RWPE1 (cell line): ENCODE results near the gene DDX51.

Experiments used
- CTCF ChIA-PET: fragments of 350-600 bp; sonication (Branson Sonifier 250); formaldehyde crosslinking; extraction: SDS; loops from one replicate; lab custom pipeline; 2021; lab: Yijun Ruan, JAX
- POLR2A ChIA-PET: fragments of 400-600 bp; formaldehyde crosslinking; extraction: SDS; loops from one replicate; lab custom pipeline; 2020; ENCODE audit warnings: antibody characterized with exemption; ENCODE audit not compliant: low non-redundant PET; lab: Yijun Ruan, JAX
- DNase-seq: peaks from one replicate; pipeline ENCODE4 v3.0.0; 2012; ENCODE audit warnings: low spot score
- H3K27ac ChIP-seq: fragments of 450-650 bp; 2 replicates; pipeline ENCODE4 v1.5.1; 2017
- CTCF ChIP-seq: fragments of 450-650 bp; conservative IDR thresholded peaks from 2 replicates; pipeline ENCODE4 v1.5.1; 2017; ENCODE audit warnings: low read depth, mild to moderate bottlenecking

The DDX51 gene

GRCh38 chr12:132143336-132144071 is 615 bp downstream of the DDX51 start:
- ChIA-PET CTCF (interaction anchor here (0.6 kb wide), 2 partner anchors 13 to 730 kb away, joined by 3 read pairs; no protein-coding TSS in a partner anchor), POLR2A (no interaction called here)
- DNase-seq = no peak
- no peak for TF ChIP-seq CTCF
- H3K27ac ChIP-seq = peak overlapping the region; percentile 60

GRCh38 chr12:132142679-132143335 is 1.3 kb downstream of the DDX51 start:
- 0 out of 2 replicates have a peak overlapping the region, but pooled peaks have one; percentile 60 for H3K27ac ChIP-seq
- CTCF ChIA-PET = interaction anchor here (0.6 kb wide), 2 partner anchors 12 to 731 kb away, joined by 3 read pairs; no protein-coding TSS in a partner anchor
- TF ChIP-seq CTCF = no peak
- no peak for DNase-seq
- POLR2A ChIA-PET = no interaction called here

GRCh38 chr12:132141976-132142678 is 2.0 kb downstream of the DDX51 start:
- DNase-seq = no peak
- ChIA-PET CTCF (no interaction called here), POLR2A (no interaction called here)
- H3K27ac ChIP-seq = no peak overlapping the region
- TF ChIP-seq CTCF = no peak

GRCh38 chr12:132140918-132141841 is 2.9 kb downstream of the DDX51 start:
- no peak overlapping the region for H3K27ac ChIP-seq
- TF ChIP-seq CTCF = no peak
- DNase-seq = no peak
- ChIA-PET CTCF (no interaction called here), POLR2A (no interaction called here)

- CTCF ChIA-PET = no interaction called here
- no peak for DNase-seq
Observed at GRCh38 chr12:132140501-132140900, 3.6 kb downstream of the DDX51 start.

More at GRCh38 chr12:132140501-132140900, 3.6 kb downstream of the DDX51 start:
- no peak for TF ChIP-seq CTCF
- POLR2A ChIA-PET = no interaction called here
- H3K27ac ChIP-seq = no peak overlapping the region
